ENCODE measurements around the gene PDRG1.

- TF ChIP-seq POLR2A (IDR thresholded peaks at IDR 0.05) (no peak), EP300 (IDR thresholded peaks at IDR 0.05) (no peak), POLR2AphosphoS5 (IDR thresholded peaks at IDR 0.05) (no peak)
- TF ChIP-seq, protein P1, sequence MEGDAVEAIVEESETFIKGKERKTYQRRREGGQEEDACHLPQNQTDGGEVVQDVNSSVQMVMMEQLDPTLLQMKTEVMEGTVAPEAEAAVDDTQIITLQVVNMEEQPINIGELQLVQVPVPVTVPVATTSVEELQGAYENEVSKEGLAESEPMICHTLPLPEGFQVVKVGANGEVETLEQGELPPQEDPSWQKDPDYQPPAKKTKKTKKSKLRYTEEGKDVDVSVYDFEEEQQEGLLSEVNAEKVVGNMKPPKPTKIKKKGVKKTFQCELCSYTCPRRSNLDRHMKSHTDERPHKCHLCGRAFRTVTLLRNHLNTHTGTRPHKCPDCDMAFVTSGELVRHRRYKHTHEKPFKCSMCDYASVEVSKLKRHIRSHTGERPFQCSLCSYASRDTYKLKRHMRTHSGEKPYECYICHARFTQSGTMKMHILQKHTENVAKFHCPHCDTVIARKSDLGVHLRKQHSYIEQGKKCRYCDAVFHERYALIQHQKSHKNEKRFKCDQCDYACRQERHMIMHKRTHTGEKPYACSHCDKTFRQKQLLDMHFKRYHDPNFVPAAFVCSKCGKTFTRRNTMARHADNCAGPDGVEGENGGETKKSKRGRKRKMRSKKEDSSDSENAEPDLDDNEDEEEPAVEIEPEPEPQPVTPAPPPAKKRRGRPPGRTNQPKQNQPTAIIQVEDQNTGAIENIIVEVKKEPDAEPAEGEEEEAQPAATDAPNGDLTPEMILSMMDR (IDR thresholded peaks at IDR 0.05): no peak
Measured at GRCh38 chr20:31956556-31957526, 5.0 kb upstream of the PDRG1 start.
